NCI-H526 treated with DMSO at 0.1 percent for 48 hours (cell line): Measurements from ENCODE around the gene CPOX.

Experiments used
- DNase-seq: peaks from one replicate; lab custom pipeline; 2025; lab: John Stamatoyannopoulos, UW

The CPOX gene

GRCh38 chr3:98596087-98596486, 2.7 kb upstream of the CPOX start:
- DNase-seq = no peak

- DNase-seq = no peak
These were observed 1.4 kb upstream of the CPOX start for GRCh38 chr3:98594628-98595324.

GRCh38 chr3:98592345-98592935, 971 bp downstream of the CPOX start:
- DNase-seq = no peak

- no peak for DNase-seq
These were observed 3.9 kb downstream of the CPOX start for GRCh38 chr3:98589331-98590036.

GRCh38 chr3:98588065-98588464, 5.3 kb downstream of the CPOX start:
- DNase-seq = no peak

- no peak for DNase-seq
These were observed 5.8 kb downstream of the CPOX start for GRCh38 chr3:98587654-98588053.

DNA sequence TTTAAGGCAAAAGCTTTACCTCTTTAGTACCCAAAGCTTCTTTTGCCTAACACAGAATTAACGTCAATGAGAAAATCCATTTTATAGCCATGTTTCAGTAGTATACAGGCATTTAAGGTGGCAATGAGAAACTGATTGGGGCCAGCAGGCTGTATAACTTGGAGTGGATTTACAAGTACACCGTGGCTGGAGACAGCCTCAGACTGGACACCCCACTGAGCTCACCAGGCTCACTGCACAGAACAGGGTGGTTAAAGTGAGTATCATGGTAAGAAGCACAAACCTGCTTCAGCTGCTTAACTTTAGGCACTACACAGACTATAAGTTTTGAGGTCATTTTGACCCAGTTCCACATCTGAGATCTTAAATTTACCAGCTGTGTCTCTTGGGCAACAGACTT, 8.9 kb downstream of the CPOX start:
- DNase-seq = no peak

- no peak for DNase-seq
These were observed 9.6 kb downstream of the CPOX start for GRCh38 chr3:98583766-98584165.

GRCh38 chr3:98582042-98582441, 11.4 kb downstream of the CPOX start:
- no peak for DNase-seq

- no peak for DNase-seq
These were observed 11.9 kb downstream of the CPOX start for GRCh38 chr3:98581474-98581873.

GRCh38 chr3:98580401-98581386, 12.7 kb downstream of the CPOX start:
- no peak for DNase-seq

DNA sequence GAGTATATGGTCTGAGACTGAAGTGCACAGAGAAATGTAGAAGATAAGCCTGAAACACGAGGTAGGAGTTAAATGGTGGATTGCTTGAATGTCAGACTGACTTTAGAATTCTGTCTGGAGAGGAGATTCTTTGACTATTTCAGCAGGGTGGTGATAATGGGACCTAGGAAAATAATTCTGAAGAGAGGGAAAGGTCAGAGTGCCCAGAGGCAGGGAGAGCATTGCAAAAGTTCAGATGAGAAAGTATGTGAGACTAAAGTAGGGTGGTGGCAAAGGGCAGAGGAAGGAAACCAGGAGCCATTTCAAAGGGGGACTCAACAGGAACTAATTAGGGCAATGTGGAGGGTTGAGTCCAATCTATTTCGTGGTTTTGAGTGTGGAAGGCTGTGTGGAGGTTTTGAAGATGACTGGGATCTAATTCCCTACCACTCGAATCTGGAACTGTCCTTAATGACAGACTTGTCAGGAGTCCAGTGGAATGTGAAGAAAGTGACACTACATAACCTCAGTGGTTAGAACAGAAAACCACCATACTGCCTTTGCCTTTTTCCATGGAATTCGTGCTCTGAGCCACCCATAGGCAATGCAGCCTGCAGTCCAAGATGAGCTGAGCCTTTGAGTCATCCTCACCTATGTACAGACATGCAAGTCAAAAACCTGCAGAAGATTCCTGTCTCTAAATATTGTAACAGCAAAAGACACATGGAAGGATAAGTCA, 16.1 kb downstream of the CPOX start:
- no peak for DNase-seq

GRCh38 chr3:98574132-98574531, 19.3 kb downstream of the CPOX start:
- no peak for DNase-seq

DNA sequence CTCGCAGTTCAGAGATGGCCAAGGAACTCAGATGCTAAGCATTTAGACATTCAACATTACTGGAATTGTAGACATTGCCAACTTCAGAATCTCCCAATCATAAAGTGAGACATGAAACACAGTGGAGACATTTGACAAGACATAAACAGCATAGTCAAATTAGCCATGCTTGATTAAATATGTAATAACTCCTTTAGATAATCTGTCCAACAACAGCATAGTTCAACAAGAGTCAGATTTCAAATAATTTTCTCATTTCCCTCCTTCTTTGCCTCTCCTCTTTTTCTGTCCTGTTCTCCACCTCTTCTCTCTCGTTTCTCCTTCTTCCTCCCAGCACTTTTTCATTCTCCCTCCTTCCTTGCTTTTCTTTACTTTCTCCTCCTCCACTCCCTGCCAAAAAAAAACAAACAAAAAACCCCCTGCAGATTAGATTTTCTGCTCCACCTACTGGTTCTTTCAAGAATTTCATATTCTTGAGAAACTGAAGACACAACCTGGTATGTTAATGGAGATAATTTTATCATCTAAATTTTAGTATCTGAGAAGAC, 20.2 kb downstream of the CPOX start:
- DNase-seq = no peak

DNA sequence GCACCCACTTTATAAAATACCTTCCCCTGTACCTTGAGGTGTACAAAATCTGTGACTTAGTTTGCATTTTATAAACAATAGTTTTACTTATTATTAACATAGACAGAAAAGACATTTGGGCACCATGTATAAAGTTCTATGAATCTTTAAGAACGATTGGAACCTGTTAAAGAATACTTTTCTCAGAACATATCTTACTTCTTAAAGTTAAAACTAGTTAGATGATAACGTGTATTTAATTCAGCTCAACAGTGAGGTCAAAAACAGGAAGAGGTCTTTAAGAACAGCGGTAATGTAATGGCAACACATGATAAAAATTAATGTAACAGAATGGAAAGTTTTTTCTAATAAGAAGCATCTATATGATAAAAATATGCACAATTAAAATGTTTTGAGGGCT, 25.0 kb downstream of the CPOX start:
- no peak for DNase-seq

DNA sequence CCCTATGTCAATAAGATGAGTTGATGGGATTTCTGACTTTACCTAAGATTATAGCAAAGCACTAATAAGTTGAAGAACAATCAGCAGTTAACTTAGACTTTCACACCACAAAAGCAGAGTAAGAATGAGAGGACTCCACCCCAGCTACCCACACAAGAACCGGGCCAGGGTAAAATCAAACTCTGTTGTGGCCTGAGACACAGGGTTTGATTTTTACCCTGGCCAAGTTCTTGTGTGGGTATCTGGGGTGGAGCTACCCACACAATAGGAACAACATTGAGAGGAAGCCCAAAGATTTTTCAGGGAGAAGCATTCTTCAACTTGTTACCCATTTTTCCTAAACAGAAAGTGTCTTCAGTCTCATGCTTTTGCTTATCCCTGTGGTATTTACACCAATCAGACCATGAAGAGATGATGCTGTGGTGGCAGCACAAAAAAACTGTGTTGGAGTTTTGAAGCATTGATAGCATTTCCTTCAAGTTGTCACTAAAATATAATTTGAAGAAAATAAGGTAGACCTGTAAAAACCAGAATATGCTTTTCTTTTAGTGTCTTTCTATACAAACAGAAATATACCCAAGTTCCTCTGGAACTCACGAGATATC, 25.6 kb downstream of the CPOX start:
- no peak for DNase-seq

DNA sequence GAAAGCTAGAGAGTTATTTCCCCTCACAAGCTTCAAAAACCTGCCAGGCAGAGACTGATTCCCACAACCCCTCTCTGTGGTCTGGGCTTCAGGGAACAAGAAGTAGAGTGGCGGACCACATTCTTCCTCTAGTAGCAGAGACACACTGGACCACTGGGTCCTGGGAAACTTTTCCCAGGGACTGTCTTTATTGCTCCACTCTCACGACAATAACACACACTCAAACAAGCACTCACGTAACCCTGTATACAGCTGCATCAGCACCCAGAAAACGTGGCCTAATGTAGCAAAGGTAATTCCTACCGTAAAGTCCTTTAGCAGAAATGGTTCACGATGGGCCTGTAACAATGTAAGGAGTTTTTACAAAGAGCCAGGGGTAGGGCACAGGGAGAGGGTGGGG, 27.6 kb downstream of the CPOX start:
- no peak for DNase-seq

DNA sequence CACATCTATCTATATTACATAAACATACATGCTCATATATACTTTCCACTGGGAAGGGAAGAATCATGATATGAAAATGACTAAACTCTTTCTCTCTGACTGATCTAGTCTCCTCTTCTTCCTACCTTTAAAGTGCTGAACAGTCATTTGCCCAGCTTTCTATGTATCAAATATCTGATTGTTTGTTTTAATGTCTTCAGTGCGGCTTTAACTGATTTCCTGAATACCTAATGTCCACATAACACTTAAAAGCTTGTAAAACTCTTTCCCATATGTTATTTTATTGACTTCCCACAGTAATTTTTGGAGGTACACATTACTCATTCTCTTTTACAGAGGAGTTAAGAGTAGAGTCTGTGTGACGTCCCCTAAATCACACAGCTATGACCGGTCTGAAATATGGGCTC, 28.2 kb downstream of the CPOX start:
- DNase-seq = no peak

- DNase-seq = no peak
These were observed 29.0 kb downstream of the CPOX start for GRCh38 chr3:98564282-98565005.

GRCh38 chr3:98563661-98564281, 29.6 kb downstream of the CPOX start:
- no peak for DNase-seq
